Measurements from ENCODE around the gene ZMYND12.

ZMYND12 gene

GRCh38 chr1:42430286-42431135 lies 25.3 kb downstream of the ZMYND12 start (continued):
- TF ChIP-seq POU6F1 (CRISPR knock-in tag; IDR thresholded peaks at IDR 0.05; ENCODE audit: borderline replicate concordance, low read depth) (no peak), ISL1 (CRISPR knock-in tag; IDR thresholded peaks at IDR 0.05) (no peak), ZNF565 (CRISPR knock-in tag; conservative IDR thresholded peaks at IDR 0.05; ENCODE audit: low read depth) (no peak), ARNTL (CRISPR knock-in tag; IDR thresholded peaks at IDR 0.05; ENCODE audit: borderline replicate concordance, low read depth) (no peak), TSHZ2 (CRISPR knock-in tag; IDR thresholded peaks at IDR 0.05) (no peak)

GRCh38 chr1:42429603-42430002 lies 26.2 kb downstream of the ZMYND12 start:
- no peak for ATAC-seq
- TF ChIP-seq CSRNP3 (CRISPR knock-in tag; IDR thresholded peaks at IDR 0.05) = no peak
- no peak for TF ChIP-seq POU6F1 (CRISPR knock-in tag; IDR thresholded peaks at IDR 0.05; ENCODE audit: borderline replicate concordance, low read depth)
- no peak for TF ChIP-seq ZNF565 (CRISPR knock-in tag; conservative IDR thresholded peaks at IDR 0.05; ENCODE audit: low read depth)
- TF ChIP-seq ZFP3 (CRISPR knock-in tag; IDR thresholded peaks at IDR 0.05) = no peak
- TF ChIP-seq ZNF8 (CRISPR knock-in tag; IDR thresholded peaks at IDR 0.05) = no peak
- TF ChIP-seq ZC3H10 (CRISPR knock-in tag; IDR thresholded peaks at IDR 0.05) = no peak
- TF ChIP-seq PPARA (CRISPR knock-in tag; IDR thresholded peaks at IDR 0.05; ENCODE audit: borderline replicate concordance) = no peak

- no peak for ATAC-seq
- no peak for TF ChIP-seq ISL1 (CRISPR knock-in tag; IDR thresholded peaks at IDR 0.05)
- TF ChIP-seq ZNF565 (CRISPR knock-in tag; conservative IDR thresholded peaks at IDR 0.05; ENCODE audit: low read depth) = no peak
- TF ChIP-seq ZNF8 (CRISPR knock-in tag; IDR thresholded peaks at IDR 0.05) = no peak
- no peak for TF ChIP-seq CREB5 (CRISPR knock-in tag; IDR thresholded peaks at IDR 0.05; ENCODE audit: low read depth)
- TF ChIP-seq TSHZ2 (CRISPR knock-in tag; IDR thresholded peaks at IDR 0.05) = no peak
- TF ChIP-seq TCF4 (CRISPR knock-in tag; IDR thresholded peaks at IDR 0.05; ENCODE audit: borderline replicate concordance) = no peak
- TF ChIP-seq ESRRG (CRISPR knock-in tag; IDR thresholded peaks at IDR 0.05) = no peak
- TF ChIP-seq OSR1 (CRISPR knock-in tag; IDR thresholded peaks at IDR 0.05) = no peak
- TF ChIP-seq ZFP3 (CRISPR knock-in tag; IDR thresholded peaks at IDR 0.05) = no peak
- no peak for TF ChIP-seq POU6F1 (CRISPR knock-in tag; IDR thresholded peaks at IDR 0.05; ENCODE audit: borderline replicate concordance, low read depth)
- TF ChIP-seq PATZ1 (CRISPR knock-in tag; IDR thresholded peaks at IDR 0.05; ENCODE audit: borderline replicate concordance) = no peak
- no peak for TF ChIP-seq ZNF70 (CRISPR knock-in tag; IDR thresholded peaks at IDR 0.05)
- TF ChIP-seq TOX (CRISPR knock-in tag; IDR thresholded peaks at IDR 0.05; ENCODE audit: borderline replicate concordance) = no peak
- TF ChIP-seq BACH2 (CRISPR knock-in tag; IDR thresholded peaks at IDR 0.05; ENCODE audit: borderline replicate concordance) = no peak
These were observed 28.6 kb downstream of the ZMYND12 start for GRCh38 chr1:42427240-42427639.
